ENCODE measurements around the gene CGRRF1.

Gene CGRRF1

GRCh38 chr14:54577494-54577893 is 67.8 kb downstream of the CGRRF1 start:
- CTCF ChIA-PET, result interaction anchor here (0.9 to 1.8 kb wide), 4 partner anchors 10 to 196 kb away, joined by 3 to 10 read pairs (median 5); no protein-coding TSS in a partner anchor
- no peak overlapping the region for H3K4me3 ChIP-seq (ENCODE audit: low read depth, low read length)
- POLR2A ChIA-PET, result interaction anchor here (0.7 to 1.1 kb wide), 3 partner anchors 23 to 74 kb away, joined by 3 read pairs; no protein-coding TSS in a partner anchor

GRCh38 chr14:54577977-54578376 is 68.3 kb downstream of the CGRRF1 start:
- no peak overlapping the region for H3K4me3 ChIP-seq (ENCODE audit: low read depth, low read length)
- CTCF ChIA-PET, result interaction anchor here (1.7 to 1.8 kb wide), 2 partner anchors 113 to 196 kb away, joined by 6 to 10 read pairs; no protein-coding TSS in a partner anchor
- POLR2A ChIA-PET, result interaction anchor here (0.9 to 1.1 kb wide), 2 partner anchors 23 to 32 kb away, joined by 3 read pairs; no protein-coding TSS in a partner anchor
- TF ChIP-seq CTCF (IDR thresholded peaks at IDR 0.05; ENCODE audit: insufficient read depth, low read length, missing control alignments), result no peak
- no peak for DNase-seq (ENCODE audit: low read depth, low spot score)

More at GRCh38 chr14:54577494-54577893, 67.8 kb downstream of the CGRRF1 start:
- TF ChIP-seq CTCF (IDR thresholded peaks at IDR 0.05; ENCODE audit: insufficient read depth, low read length, missing control alignments), result no peak
- DNase-seq (ENCODE audit: low read depth, low spot score), result no peak

GRCh38 chr14:54579621-54580020 is 69.9 kb downstream of the CGRRF1 start:
- H3K4me3 ChIP-seq (ENCODE audit: low read depth, low read length), result no peak overlapping the region
- ChIA-PET POLR2A (no interaction called here), CTCF (interaction anchor here (0.8 to 1.4 kb wide), 3 partner anchors 17 to 194 kb away, joined by 3 to 5 read pairs (median 4); no protein-coding TSS in a partner anchor)
- no peak for DNase-seq (ENCODE audit: low read depth, low spot score)
- no peak for TF ChIP-seq CTCF (IDR thresholded peaks at IDR 0.05; ENCODE audit: insufficient read depth, low read length, missing control alignments)

GRCh38 chr14:54580933-54581332 is 71.2 kb downstream of the CGRRF1 start:
- ChIA-PET CTCF (interaction anchor here (0.8 to 1.8 kb wide), 2 partner anchors 9 to 62 kb away, joined by 3 to 6 read pairs; no protein-coding TSS in a partner anchor), POLR2A (no interaction called here)
- H3K4me3 ChIP-seq (ENCODE audit: low read depth, low read length), result no peak overlapping the region
- no peak for DNase-seq (ENCODE audit: low read depth, low spot score)
- TF ChIP-seq CTCF (IDR thresholded peaks at IDR 0.05; ENCODE audit: insufficient read depth, low read length, missing control alignments), result no peak

GRCh38 chr14:54582334-54582733 is 72.6 kb downstream of the CGRRF1 start:
- DNase-seq (ENCODE audit: low read depth, low spot score), result no peak
- H3K4me3 ChIP-seq (ENCODE audit: low read depth, low read length), result no peak overlapping the region
- TF ChIP-seq CTCF (IDR thresholded peaks at IDR 0.05; ENCODE audit: insufficient read depth, low read length, missing control alignments), result no peak
- CTCF ChIA-PET, result interaction anchor here (0.6 to 2.6 kb wide), 7 partner anchors 9 to 191 kb away, joined by 3 to 11 read pairs (median 6); no protein-coding TSS in a partner anchor
- POLR2A ChIA-PET, result interaction anchor here (0.8 kb wide), 1 partner anchor 17 kb away, joined by 3 read pairs; no protein-coding TSS in a partner anchor

GRCh38 chr14:54584097-54584496 is 74.4 kb downstream of the CGRRF1 start:
- DNase-seq (ENCODE audit: low read depth, low spot score), result no peak
- POLR2A ChIA-PET, result no interaction called here
- no peak overlapping the region for H3K4me3 ChIP-seq (ENCODE audit: low read depth, low read length)
- no peak for TF ChIP-seq CTCF (IDR thresholded peaks at IDR 0.05; ENCODE audit: insufficient read depth, low read length, missing control alignments)
- CTCF ChIA-PET, result interaction anchor here (2.6 kb wide), 1 partner anchor 11 kb away, joined by 11 read pairs; no protein-coding TSS in a partner anchor
